ENCODE results near the gene DAP. TPM values are rescaled to one million over a fixed set of nuclear protein-coding genes. Genes with fewer than 3 reads are reported as not detected.

The DAP gene
- total RNA-seq, 2 experiments from 2014 or later, result 61.0 to 61.2 TPM

GRCh38 chr5:10779592-10779991 is 18.6 kb upstream of the DAP start:
- ChIA-PET POLR2A (no interaction called here), CTCF (interaction anchor here (0.9 kb wide), 1 partner anchor 10 kb away, joined by 3 read pairs; no protein-coding TSS in a partner anchor)
- Mint-ChIP-seq H3K4me1 (ENCODE audit: low read depth) (no peaks in the 10 kb centered on the region), H3K27me3 (ENCODE audit: low read depth) (peaks cover 8% of the 10 kb centered on the region), H3K36me3 (ENCODE audit: low read depth) (no peaks in the 10 kb centered on the region), H3K9me3 (ENCODE audit: insufficient read depth) (no peaks in the 10 kb centered on the region), H3K4me3 (no peak overlapping the region), H3K27ac (no peak overlapping the region)
- ATAC-seq (no peak), DNase-seq (no peak)

- H3K9me3 Mint-ChIP-seq (ENCODE audit: insufficient read depth), result no peaks in the 10 kb centered on the region
- POLR2A ChIA-PET, result no interaction called here
- CTCF ChIA-PET, result no interaction called here
- ATAC-seq, result no peak
- H3K27me3 Mint-ChIP-seq (ENCODE audit: low read depth), result peaks cover 8% of the 10 kb centered on the region
- H3K27ac Mint-ChIP-seq, result no peak overlapping the region
- no peaks in the 10 kb centered on the region for H3K36me3 Mint-ChIP-seq (ENCODE audit: low read depth)
- no peak overlapping the region for H3K4me3 Mint-ChIP-seq
- no peaks in the 10 kb centered on the region for H3K4me1 Mint-ChIP-seq (ENCODE audit: low read depth)
- no peak for DNase-seq
These were observed 17.3 kb upstream of the DAP start for GRCh38 chr5:10778179-10778910.

DNA sequence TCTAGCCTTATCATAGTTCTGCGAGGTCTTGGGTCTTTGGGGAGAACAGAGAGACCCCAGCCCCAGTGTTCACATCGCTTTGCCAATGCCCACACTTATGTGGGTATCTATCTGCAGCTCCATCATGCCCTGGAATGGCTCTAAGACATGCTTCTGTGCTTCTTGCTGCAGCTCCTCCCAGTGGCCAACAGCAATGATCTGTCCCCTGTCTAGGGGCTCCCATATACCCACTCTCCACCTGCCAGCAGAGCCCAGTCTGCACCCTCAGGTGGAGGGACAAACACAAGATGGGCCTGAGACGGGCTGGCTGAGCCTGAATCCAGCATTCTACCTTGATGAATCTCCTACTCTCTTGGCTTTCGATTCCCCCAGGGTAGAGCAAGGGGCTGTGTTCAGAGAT is 14.6 kb upstream of the DAP start:
- no peaks in the 10 kb centered on the region for H3K4me1 Mint-ChIP-seq (ENCODE audit: low read depth)
- peaks cover 5% of the 10 kb centered on the region for H3K27me3 Mint-ChIP-seq (ENCODE audit: low read depth)
- H3K4me3 Mint-ChIP-seq, result no peak overlapping the region
- H3K36me3 Mint-ChIP-seq (ENCODE audit: low read depth), result no peaks in the 10 kb centered on the region
- CTCF ChIA-PET, result no interaction called here
- no peak overlapping the region for H3K27ac Mint-ChIP-seq
- no peak for ATAC-seq
- H3K9me3 Mint-ChIP-seq (ENCODE audit: insufficient read depth), result no peaks in the 10 kb centered on the region
- DNase-seq, result no peak
- POLR2A ChIA-PET, result no interaction called here

DNA sequence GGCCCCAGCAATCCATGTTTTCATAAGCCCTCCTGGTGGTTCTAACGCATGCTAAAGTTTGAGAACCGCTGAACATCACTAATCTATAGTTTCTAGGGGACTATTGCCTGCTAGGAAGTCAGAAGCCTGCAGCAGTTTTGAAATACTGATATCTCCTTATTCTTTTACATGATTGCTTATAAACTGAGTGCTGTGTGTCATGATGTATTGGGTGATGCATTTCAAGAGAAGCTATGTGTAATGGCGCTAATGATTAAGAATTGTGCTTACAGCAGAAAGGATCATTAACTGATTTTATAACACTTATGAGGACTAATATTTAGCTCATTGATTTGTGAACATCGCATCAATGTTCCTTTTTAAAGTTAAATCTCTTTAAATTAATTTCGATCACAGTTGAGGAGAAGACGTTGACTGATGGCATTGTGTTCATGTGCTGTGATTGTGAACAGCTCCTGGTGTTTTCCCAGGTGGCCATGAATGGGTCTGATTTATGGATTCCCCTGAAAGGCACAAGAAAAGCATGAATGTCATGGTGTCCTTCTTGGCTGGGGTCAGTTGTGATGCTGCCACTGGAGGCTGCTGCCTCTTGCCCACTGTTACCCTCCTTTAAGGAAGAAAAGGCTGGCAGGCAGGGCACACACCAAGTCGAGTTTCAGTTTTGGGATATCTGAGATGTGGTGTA is 12.0 kb upstream of the DAP start:
- ChIA-PET CTCF (interaction anchor here (1.1 kb wide), 1 partner anchor 8 kb away, joined by 3 read pairs; no protein-coding TSS in a partner anchor), POLR2A (no interaction called here)
- ATAC-seq, result no peak
- Mint-ChIP-seq H3K27ac (no peak overlapping the region), H3K4me3 (no peak overlapping the region), H3K9me3 (ENCODE audit: insufficient read depth) (no peaks in the 10 kb centered on the region), H3K36me3 (ENCODE audit: low read depth) (no peaks in the 10 kb centered on the region), H3K27me3 (ENCODE audit: low read depth) (peaks cover 8% of the 10 kb centered on the region), H3K4me1 (ENCODE audit: low read depth) (no peaks in the 10 kb centered on the region)
- no peak for DNase-seq

DNA sequence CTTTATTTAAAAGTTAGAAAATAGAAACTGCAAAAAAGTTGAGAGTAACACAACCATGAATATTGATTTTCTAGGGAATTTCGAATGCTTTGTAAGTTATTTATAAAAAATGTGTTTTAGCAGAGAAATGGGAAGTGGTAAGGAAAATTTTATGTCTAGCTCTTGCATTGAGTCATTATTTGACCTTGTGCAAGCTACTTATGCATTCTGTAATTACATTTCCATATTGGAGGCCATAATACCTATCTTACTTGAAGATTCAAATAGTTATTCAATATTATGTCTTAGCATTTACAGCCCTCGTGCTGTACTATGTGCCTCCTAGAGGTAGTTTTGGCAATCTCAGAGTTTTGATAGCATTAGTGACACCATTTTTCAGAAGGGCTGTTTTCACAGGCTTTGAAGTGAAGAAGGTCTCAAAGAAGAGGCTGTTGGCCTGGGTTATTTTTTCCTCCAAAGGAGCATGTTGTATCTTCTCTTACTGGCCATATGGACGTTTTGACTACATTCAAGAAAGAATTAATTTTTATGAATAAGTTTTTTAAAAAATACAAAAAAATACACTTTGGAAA is 7.4 kb upstream of the DAP start:
- ATAC-seq, result no peak
- ChIA-PET POLR2A (no interaction called here), CTCF (interaction anchor here (1.2 kb wide), 1 partner anchor 8 kb away, joined by 3 read pairs; no protein-coding TSS in a partner anchor)
- no peaks in the 10 kb centered on the region for H3K9me3 Mint-ChIP-seq (ENCODE audit: insufficient read depth)
- H3K27ac Mint-ChIP-seq, result no peak overlapping the region
- H3K4me3 Mint-ChIP-seq, result no peak overlapping the region
- H3K36me3 Mint-ChIP-seq (ENCODE audit: low read depth), result no peaks in the 10 kb centered on the region
- peaks cover 11% of the 10 kb centered on the region for H3K27me3 Mint-ChIP-seq (ENCODE audit: low read depth)
- DNase-seq, result no peak
- H3K4me1 Mint-ChIP-seq (ENCODE audit: low read depth), result no peaks in the 10 kb centered on the region

DNA sequence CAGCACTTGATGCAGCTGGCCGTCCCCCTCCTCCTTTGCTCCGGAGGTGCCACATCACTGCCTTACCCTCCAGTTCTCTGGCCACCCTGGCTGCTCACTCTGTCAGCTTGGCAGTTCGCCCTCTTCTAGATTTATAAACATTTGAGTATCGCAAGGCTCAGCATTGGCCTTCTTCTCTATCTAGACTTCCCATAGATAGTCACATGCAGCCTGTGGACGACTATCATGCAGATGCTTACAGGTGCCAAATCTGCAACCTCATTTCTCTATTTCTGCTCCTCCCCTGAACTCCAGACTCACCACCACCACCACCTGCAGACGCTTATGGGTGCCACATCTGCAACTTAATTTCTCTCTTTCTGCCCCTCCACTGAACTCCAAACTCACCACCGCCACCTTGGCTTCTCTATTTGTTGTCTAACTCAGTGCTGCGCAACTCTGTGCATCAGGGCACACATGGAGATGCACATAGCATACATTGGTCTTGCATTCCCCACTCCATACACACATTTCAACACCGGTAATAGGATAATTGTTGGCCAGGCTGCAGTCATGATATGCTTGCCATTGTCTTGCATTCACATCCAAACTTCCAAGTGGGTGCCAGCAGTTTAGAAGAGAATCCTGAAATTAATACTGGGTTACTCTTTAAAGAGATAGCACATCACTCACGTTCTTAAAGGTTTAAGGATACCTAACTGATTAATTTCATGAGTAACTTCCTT is 1.9 kb upstream of the DAP start:
- Mint-ChIP-seq H3K4me1 (ENCODE audit: low read depth) (peaks cover 34% of the 10 kb centered on the region), H3K9me3 (ENCODE audit: insufficient read depth) (no peaks in the 10 kb centered on the region), H3K4me3 (peak overlapping the region; percentile 92), H3K36me3 (ENCODE audit: low read depth) (peaks cover 13% of the 10 kb centered on the region), H3K27me3 (ENCODE audit: low read depth) (peaks cover 4% of the 10 kb centered on the region), H3K27ac (peak overlapping the region; percentile 25)
- CTCF ChIA-PET, result no interaction called here
- ATAC-seq (no peak), DNase-seq (no peak)
- POLR2A ChIA-PET, result no interaction called here

DNA sequence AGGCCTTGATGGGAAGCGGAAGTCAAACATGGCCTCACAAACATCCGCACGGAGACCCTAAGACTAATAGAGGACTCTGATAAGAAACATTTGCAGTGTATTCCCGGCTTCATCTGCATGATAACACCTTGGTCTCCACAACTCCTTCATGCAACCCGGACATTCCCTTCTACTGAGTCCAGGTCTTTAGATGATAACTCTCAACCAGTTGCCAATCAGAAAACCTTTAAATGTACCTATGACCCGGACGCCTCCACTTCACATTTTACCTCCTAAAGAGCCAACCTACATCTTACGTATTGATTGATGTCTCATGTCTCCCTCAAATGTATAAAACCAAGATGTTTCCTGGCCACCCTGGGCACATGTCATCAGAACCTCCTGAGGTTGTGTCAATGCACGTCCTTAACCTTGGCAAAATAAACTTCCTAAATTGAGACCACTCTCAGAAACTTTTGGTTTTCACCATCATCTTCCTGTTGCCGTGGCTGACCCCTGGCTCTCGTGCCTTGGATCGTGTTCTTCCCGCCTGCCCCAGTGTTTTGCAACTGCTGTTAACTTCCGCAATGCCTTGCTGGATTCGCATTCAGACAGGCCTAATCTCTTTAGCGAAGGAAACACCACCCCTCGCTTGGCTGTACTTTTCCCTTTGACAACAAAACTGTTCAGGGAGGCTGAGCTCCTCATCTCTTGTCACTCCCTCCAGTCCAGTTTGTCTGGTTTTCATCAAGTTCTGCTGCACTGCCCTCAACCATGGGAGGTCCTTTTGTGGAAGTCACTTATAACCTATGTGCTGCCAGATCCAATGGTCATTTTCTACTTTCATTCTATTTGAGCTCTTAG is 1.1 kb upstream of the DAP start:
- Mint-ChIP-seq H3K27me3 (ENCODE audit: low read depth) (peaks cover 4% of the 10 kb centered on the region), H3K36me3 (ENCODE audit: low read depth) (peaks cover 17% of the 10 kb centered on the region), H3K4me1 (ENCODE audit: low read depth) (peaks cover 40% of the 10 kb centered on the region), H3K4me3 (peak overlapping the region; percentile 92), H3K9me3 (ENCODE audit: insufficient read depth) (no peaks in the 10 kb centered on the region), H3K27ac (peak overlapping the region; percentile 81)
- ATAC-seq (no peak), DNase-seq (no peak)
- ChIA-PET POLR2A (no interaction called here), CTCF (no interaction called here)

DNA sequence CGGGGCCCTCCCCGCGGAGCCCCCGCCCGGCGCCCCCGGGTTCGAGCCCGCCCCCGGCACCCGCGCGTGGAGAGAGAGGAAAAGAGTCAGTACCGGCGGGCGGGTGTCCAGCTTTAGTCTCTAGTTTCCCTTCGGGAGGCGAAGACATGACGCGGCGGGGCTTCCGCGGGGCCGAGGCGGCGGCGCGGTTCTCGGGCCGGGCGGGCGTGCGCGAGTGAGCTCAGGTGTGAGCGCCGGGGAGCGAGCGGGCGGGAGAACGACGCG is 181 bp downstream of the DAP start:
- Mint-ChIP-seq H3K27me3 (ENCODE audit: low read depth) (peaks cover 2% of the 10 kb centered on the region), H3K4me1 (ENCODE audit: low read depth) (peaks cover 41% of the 10 kb centered on the region), H3K27ac (no peak overlapping the region), H3K4me3 (peak overlapping the region; percentile 92), H3K9me3 (ENCODE audit: insufficient read depth) (no peaks in the 10 kb centered on the region), H3K36me3 (ENCODE audit: low read depth) (peaks cover 19% of the 10 kb centered on the region)
- ATAC-seq (no peak), DNase-seq (no peak)
- CTCF ChIA-PET, result interaction anchor here (0.7 to 1.0 kb wide), 3 partner anchors 128 to 308 kb away, joined by 3 to 4 read pairs (median 3); no protein-coding TSS in a partner anchor
- POLR2A ChIA-PET, result interaction anchor here (1.0 to 1.1 kb wide), 3 partner anchors 9 to 36 kb away, joined by 3 to 5 read pairs (median 4); no protein-coding TSS in a partner anchor

- POLR2A ChIA-PET, result interaction anchor here (1.0 to 1.1 kb wide), 3 partner anchors 8 to 35 kb away, joined by 3 to 5 read pairs (median 4); no protein-coding TSS in a partner anchor
- Mint-ChIP-seq H3K27ac (peak overlapping the region; percentile 90), H3K4me1 (ENCODE audit: low read depth) (peaks cover 44% of the 10 kb centered on the region), H3K4me3 (peak overlapping the region; percentile 92), H3K36me3 (ENCODE audit: low read depth) (peaks cover 23% of the 10 kb centered on the region), H3K9me3 (ENCODE audit: insufficient read depth) (no peaks in the 10 kb centered on the region), H3K27me3 (ENCODE audit: low read depth) (peaks cover 2% of the 10 kb centered on the region)
- DNase-seq, result peak; percentile 42
- CTCF ChIA-PET, result interaction anchor here (0.8 to 1.0 kb wide), 2 partner anchors 133 to 308 kb away, joined by 3 to 4 read pairs; no protein-coding TSS in a partner anchor
- peak; percentile 48 for ATAC-seq
These were observed 726 bp downstream of the DAP start for GRCh38 chr5:10760096-10760920.

DNA sequence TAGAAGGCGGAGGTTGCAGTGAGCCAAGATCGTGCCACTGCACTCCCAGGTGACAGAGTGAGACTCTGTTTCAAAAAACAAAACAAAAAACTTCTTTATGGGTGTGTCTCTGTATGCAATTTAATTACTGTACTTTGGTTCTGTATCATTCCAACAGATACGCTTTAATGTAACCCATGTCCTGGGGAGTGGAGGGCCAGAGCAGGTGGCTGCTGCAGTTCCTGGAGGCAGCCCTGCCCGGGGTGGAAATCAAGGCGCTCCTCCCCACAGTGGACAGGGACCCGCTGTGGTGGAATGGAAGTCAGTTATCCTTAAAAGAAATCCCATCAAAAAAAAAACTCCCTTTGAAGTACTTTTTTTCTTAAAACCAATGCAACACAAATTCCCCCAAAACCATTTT is 1.9 kb downstream of the DAP start:
- POLR2A ChIA-PET, result no interaction called here
- CTCF ChIA-PET, result no interaction called here
- H3K27ac Mint-ChIP-seq, result no peak overlapping the region
- ATAC-seq, result no peak
- H3K4me1 Mint-ChIP-seq (ENCODE audit: low read depth), result peaks cover 44% of the 10 kb centered on the region
- H3K27me3 Mint-ChIP-seq (ENCODE audit: low read depth), result no peaks in the 10 kb centered on the region
- peaks cover 30% of the 10 kb centered on the region for H3K36me3 Mint-ChIP-seq (ENCODE audit: low read depth)
- no peaks in the 10 kb centered on the region for H3K9me3 Mint-ChIP-seq (ENCODE audit: insufficient read depth)
- no peak for DNase-seq
- H3K4me3 Mint-ChIP-seq, result peak overlapping the region; percentile 60
